NCI-H1436 (cell line): ENCODE data around the gene DTNBP1.

Experiments
- DNase-seq: peaks from one replicate; lab custom pipeline; 2025; lab: John Stamatoyannopoulos, UW

DTNBP1 gene

DNA sequence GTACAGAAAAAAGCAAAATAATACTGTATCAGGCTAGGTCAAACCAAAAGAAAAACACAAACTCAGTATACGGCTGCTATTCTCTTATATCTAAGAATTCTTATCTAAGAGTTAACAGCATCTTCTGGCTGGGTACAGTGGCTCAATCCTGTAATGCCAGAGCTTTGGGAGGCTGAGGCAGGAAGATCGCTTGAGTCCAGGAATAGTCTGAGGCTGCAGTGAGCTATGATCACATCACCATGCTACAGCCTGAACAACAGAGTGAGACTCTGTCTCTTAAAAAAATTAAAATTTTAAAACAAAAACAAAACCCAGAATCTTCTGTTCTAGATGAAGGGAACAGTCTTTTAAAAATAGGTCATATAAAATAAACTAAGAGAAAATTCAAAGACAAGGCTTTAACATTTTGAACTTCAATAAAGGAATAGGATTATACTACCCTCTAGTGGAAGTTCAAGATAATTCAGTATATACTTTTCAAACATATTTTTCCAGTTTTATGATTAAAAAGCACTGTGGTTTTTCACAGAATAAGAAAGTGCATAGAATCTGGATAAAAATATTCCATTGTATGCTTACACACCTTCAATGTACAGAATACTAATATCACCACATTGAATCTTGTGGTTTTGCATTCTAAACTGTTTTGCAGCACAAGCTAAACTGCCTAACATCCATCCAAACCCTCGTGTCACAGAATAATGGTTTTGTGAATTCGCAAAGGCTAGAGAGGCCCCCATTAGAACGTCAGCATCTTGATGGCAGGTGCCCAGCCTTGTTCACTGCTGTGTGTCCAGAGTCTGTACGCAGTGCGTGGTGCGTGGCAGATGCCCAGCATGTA is 39.3 kb downstream of the DTNBP1 start:
- peak; percentile 12 for DNase-seq

DNA sequence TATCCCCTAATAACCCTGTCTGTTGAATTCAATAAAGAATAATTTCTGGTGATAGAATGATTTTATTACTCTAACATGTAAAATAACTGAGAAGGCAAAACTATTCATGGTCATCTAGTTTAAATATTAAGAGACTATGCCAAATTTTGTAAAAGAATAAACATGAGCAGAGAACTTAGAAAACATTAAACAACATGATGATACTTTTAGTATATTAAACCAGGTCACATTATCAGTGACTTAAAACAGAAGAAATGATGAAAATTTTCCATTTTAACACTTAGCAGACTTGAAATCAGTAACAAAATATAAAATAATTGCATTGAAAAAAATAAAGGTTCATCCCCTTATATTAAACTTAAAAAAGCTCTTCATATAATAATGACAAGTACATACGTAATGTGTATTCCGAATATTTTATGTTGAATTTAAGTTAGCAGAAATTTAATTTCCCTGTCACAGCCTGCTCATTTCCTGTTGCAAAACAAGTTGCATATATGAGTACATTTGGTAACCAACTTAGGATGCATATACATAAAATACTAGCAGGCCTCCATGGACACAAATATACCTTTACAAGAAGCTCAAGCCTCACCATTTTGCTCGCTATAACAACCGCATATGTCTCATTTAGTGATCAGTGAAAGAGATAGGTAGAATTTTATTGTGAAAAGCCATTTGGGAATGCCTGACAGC is 40.6 kb downstream of the DTNBP1 start:
- DNase-seq: no peak

DNA sequence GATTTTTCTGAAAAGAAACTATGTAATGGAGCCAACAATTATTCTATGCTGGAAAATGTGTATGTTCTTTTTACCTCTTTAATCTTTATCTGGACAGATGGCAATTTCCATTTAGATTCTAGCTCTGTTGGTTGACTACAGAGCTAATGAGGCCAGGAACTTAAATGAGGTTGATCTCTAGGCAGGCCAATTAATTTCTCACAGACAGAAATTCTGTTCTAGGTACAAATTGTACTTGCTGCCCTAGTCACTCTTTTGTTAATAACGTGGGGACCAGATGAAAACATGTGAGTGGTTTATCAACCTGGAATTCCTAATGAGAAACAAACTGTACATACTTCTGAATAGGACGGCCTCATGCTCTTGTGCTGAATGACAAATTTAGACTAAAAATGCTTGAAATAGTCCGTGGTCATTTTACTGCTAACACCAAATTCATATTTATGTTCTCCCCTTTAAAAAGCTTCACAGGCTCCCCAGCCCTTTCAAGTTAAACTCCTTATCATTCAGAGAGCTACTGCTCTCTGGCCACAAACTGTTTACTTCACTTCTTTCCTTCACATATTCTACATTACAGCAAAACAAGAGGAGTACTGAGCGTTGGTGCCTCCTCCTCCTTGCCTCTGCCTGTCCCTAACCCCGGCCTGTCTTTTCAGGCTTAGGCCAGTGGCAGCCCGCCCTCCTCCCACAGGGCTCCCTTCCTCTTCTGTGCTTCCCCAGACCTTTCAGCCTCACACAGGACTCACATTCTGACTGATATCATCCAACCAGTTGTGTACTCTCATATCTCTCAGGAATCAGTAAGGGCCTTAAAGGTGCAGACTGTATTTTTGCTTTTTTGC is 41.4 kb downstream of the DTNBP1 start:
- no peak for DNase-seq

- DNase-seq: no peak
Measured at GRCh38 chr6:15620611-15621010, 42.2 kb downstream of the DTNBP1 start.

DNA sequence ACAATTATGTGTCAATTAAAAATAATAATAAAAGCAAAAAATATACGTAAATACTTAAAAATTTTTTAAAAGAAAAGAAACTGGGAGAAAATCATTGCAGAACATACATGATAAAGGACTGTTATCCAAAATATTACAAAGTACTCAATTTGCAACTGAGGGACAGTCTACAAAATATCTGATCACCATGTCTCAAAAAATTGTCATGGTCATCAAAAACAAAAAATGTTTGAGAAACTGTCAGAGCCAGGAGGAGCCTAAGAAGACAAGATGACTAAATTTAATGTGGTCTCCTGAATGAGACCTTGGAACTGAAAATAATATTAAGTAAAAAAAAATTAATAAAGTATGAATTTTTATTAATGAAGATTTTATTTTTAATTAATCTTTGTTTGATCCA is 43.5 kb downstream of the DTNBP1 start:
- no peak for DNase-seq

DNA sequence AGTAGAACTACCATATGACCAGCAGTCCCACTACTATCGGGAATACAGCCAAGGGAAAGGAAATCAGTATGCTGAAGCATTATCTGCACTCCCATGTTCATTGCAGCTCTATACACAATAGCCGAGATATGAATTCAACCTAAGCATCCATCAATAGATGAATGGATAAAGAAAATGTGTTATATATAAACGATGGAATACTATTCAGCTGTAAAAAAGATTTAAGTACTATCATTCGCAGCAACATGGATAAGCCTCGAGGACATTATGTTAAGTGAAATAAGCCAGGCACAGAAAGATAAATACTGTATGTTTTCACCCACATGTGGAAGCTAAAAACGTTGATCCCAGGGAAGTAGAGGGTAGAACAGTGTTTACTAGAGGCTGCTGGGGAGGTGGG is 44.1 kb downstream of the DTNBP1 start:
- no peak for DNase-seq

GRCh38 chr6:15616261-15616660 is 46.6 kb downstream of the DTNBP1 start:
- DNase-seq: no peak

DNA sequence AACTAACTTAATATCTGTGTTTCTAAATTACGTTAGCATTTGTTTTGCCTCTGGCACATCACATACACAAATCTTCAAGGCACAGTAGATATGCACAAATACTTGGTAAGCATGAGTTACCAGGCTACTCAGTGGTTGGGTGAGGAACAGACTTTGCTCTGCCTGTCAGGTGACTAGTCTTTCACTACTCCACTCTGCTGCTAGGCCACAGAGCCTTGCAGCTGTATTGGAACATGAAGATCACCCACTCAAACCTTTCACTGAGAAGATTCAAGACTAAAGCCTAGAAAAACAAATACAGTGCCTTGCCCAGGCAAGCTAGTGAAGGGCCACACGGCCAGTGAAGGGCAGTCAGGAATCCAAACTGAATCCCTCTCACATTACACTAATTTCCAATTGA is 47.0 kb downstream of the DTNBP1 start:
- peak; percentile 14 for DNase-seq

DNA sequence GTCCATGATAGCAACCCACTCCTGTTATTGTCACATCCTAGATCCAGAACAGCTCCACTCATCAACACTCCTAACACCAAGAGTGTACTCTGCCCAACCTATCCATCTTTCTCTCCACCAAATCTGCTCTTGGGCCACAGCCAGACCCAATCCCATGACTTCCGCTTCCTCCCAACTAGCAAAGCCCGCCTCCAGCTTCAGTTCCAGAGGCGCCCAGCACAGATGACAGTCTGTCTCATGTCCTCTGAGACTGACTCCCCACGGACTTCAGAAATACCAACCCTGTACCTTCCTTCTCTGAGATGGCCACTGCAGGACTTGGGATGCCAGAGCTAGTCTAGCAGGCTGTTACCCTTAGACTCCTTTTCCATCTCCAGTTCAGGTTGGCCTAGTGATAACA is 48.6 kb downstream of the DTNBP1 start:
- DNase-seq: no peak

GRCh38 chr6:15608396-15608795 is 54.4 kb downstream of the DTNBP1 start:
- DNase-seq: no peak

GRCh38 chr6:15607603-15608002 is 55.2 kb downstream of the DTNBP1 start:
- DNase-seq: no peak

- no peak for DNase-seq
Measured at GRCh38 chr6:15606347-15606746, 56.5 kb downstream of the DTNBP1 start.

DNA sequence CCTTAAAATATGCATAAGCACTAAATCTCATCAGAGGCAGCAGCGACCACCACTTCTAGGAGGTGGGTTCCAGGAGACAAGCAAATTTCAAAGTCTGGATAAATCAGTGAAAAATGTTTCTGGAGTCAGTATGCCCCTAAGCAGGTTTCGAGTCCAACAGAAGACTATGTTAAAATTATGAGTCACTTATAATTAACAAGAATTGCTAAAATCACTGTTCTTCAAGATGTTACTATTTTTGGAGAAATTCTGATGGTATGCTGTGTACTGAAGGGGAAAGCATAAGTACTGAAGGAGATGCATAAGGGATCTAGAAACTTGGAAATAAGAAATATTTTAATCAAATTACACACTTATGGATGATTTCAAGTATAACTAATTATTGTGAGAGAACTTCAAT is 58.0 kb downstream of the DTNBP1 start:
- DNase-seq: no peak

DNA sequence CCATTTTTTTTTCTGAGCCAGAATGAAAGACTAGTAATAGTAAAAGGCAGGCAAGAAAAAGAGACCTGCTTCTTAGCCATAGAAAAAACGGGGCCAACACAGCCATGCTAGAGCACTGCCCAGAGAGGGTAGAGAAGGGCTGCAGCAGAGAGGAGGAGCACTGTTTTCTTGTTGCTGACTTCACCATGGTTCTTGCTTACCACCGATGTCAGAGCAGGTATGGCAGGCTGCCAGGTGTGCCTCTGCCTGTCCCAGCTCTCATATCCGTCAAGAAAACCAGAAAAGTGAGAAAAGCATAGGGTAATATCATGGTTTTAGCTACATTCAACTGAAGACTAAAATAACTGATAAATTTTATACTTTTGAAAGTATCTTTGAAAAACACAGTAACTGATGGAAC is 60.7 kb downstream of the DTNBP1 start:
- no peak for DNase-seq

DNA sequence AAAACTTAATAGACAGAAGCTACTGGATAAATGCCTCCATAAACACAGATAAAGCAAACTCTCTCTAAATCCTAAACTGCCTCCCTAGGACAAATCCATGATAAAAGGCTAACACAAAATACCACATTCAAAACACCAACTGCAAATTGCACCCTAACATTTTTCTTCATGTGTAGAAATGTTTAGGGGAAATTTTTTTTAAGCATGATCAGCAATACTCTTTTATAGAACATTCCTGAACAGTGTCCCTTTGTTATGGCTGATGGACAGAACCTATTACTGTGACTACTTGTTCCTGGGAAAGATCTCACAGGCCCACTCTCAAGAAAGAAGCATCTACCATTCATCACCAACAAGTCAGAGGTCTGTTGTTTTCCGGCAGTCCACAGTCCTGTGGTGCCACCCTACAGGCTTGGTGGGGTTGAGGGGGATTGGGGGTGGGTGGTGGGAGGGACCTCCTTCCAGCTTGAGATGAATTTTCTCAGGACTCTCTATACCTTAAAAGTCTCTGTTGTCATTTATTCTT is 64.5 kb downstream of the DTNBP1 start:
- DNase-seq: no peak

GRCh38 chr6:15596186-15596896 is 66.5 kb downstream of the DTNBP1 start:
- no peak for DNase-seq

DNA sequence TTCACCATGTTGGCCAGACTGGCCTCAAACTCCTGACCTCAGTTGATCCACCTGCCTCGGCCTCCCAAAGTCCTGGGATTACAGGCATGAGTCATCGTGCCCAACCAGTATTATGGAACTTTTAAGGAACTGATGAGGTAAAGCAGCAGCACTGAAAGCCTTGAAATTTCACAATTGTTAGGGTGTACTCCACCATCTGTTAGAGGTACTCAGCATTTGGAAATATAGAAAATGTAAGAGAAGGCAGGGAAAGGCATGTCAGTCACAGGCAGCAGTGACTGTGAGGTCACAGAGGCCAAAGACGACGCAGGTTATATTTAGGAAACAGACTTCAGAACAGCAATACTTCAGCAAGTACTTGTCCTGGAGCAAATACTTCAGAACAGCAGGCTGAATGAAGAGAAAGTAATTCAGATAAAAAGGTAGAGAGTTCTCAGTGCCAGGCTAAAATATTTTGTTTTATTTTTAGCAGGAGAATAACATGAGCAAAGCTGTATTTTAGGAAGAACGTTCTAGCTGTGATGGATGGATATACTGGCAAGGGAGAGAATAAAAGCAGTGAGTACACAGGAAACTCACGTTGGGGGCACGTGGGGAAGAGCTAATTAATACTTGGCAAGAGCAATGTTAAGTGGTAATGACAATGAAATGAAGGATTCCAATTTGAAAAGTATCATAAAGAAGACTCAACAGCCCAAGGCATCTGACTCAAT is 67.2 kb downstream of the DTNBP1 start:
- DNase-seq: no peak

GRCh38 chr6:15594512-15595259 is 68.1 kb downstream of the DTNBP1 start:
- no peak for DNase-seq

DNA sequence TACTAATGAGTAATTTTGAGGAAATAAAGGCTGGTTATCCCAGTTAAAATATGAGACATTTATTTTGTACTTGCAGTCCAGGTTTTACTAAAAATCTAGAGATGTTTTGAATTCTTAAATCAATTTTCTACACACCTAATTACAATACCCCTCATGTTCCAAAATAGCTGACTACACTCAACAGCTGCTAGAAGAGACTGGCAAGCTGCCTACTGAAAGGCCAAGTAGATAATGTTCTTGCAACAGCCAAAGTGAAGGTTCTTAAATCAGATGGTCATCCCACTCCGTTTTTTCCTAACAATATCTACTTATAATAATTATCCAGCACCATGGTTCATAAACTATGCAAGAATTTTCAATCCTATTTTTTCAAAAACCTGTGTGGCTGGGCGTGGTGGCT is 69.0 kb downstream of the DTNBP1 start:
- DNase-seq: no peak

- no peak for DNase-seq
Measured at GRCh38 chr6:15592610-15593009, 70.2 kb downstream of the DTNBP1 start.
